ENCODE measurements around the gene GP5.

The GP5 gene

DNA sequence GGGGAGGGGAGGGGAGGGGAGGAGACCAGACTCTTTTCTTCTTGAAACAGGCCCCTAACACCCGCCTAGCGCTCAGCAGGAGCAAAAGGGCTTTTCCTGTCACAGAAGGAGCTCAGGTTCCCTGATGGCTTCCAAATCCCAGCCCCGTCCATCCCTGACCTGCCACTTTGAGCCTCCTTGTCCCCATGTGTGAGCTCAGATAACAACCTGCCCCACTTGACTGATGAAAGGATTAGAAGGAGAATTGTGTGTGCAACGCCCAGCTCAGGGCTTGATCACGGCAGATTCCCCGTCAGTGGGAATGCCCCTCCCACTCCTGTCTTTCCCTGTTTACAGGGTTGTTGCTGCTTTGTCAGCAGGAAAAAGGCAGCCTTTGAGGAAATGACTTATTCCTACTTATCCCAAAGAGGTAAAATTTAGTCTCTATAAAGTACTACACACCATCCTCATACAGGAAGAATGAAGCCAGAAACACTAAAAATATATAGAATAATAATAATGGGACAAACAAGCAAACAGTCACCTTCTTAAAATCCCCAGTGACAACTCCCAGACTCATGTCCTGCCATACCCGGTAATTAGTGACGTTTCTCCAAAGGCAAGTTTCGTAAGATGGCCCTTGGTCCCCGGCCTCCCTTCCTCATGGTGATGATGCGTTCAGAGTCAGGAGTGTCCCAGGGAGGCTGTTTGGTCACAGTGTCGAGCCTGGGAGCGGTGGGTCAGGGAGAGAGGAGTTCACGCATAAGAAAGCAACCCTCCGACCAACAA is 23.4 kb downstream of the GP5 start:
- DNase-seq: no peak

GRCh38 chr3:194374935-194375334 is 24.1 kb downstream of the GP5 start:
- no peak for DNase-seq

- DNase-seq: no peak
These were observed 25.2 kb downstream of the GP5 start for GRCh38 chr3:194373899-194374298.

GRCh38 chr3:194373028-194373427 is 26.0 kb downstream of the GP5 start:
- DNase-seq: no peak

DNA sequence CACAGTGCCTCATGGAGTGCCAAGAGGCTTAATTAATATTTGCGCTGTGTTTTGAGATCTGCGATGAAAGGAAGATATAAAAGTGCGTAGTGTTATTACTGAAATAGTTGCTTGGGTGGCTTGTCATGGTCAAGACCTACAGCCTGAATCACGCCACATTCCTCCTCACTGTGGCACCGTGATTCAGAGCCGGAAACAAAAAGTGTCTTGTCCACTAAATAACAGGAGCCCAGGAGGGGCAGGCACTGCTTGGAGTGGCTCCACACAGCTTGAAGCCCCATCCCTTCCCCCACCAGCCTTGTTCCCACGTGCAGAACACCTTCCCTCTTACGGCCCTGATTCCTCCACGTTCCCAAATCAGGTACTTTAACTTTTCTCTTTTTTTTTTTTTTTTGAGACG is 28.3 kb downstream of the GP5 start:
- no peak for DNase-seq

- no peak for DNase-seq
These were observed 29.4 kb downstream of the GP5 start, which contains the start of gene LRRC15 for GRCh38 chr3:194369522-194370279. LRRC15 (minus strand) TSS chr3:194369743; CDS start chr3:194361043, 8,700 bp downstream.

DNA sequence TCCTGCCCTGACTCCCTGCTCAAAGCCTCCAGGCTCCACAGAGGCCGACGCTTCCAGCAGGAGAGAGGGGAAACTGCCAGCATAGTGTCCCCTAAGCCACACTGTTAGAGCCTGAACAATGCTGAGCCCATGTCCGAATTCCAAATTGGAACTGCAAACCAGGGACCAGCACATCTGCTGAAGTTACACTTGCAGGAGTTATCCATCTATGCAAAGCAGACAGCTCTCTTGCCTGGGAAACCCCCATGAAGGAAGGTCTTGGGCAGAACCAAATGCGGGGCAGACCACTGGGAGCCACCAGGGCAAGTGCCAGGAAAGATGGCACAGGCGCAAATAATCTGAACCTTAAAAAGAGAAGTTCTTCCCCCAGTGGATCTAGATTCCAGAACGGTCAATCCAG is 30.1 kb downstream of the GP5 start:
- DNase-seq: no peak

DNA sequence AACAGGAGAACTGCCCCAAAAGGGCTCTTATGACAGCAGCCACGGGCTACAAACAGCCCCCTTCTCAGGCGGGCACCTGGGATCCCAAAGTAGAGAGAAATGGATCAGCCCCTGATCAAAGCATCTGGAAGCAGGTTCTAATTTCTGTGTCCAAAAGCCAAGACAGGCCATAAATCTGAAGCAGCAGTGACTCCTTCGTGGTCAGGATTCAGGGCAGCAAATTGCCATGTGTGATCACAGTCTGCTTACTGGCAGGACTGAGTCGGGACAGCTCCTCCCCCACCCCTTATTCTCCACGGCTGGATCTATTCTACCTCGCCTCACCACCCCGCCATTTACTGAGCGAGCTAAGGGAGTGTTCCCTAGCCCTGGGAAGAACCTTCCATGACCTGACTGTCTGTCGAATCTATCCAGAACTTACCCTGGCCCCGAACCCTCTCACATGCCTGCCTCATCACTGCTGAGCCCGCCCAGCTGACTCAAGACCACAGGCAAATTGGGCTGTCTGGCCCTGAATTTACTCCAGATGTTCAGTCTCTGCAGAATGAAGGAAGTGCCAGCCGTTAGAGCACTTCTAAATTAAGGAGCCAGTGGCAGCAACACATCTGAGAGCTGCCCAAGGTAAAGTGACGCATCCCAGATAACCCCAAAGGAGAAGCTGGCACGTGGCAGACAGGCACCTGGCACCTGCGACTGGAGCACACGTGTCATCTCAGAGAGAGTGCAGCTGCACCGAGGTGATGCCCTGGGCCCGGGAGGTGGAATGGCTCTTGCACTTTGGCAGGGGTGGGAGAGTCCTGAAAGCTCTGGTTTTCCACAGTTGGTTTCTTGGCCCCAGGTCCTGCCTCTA is 30.8 kb downstream of the GP5 start:
- no peak for DNase-seq

DNA sequence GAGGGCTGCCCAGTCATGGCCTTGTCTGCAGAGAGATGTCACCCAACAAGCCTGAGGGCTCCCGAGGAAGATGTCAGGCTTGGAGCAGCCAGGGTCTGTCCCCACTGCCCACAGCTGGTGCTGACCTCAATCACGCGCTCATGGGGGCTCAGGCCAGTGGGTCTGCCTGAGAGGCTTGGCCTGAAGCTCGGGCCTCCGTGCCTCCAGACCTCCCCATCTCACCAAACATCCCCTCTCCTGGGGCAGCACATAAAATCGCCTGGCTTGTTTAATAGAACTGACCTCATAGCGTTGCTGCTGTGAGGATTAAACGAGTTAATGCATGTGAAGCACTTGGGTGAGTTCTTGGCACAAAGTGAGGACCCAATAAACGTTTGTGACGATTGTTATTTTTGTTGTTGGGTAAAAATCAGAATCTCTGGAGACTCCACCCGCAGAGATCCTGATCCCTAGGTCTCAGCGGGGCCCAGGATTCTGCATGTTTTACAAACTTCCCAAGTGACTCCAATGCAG is 33.0 kb downstream of the GP5 start:
- DNase-seq: no peak

GRCh38 chr3:194365526-194365925 is 33.5 kb downstream of the GP5 start:
- DNase-seq: no peak

GRCh38 chr3:194364652-194365434 is 34.2 kb downstream of the GP5 start:
- no peak for DNase-seq

GRCh38 chr3:194364314-194364651 is 34.8 kb downstream of the GP5 start:
- no peak for DNase-seq

DNA sequence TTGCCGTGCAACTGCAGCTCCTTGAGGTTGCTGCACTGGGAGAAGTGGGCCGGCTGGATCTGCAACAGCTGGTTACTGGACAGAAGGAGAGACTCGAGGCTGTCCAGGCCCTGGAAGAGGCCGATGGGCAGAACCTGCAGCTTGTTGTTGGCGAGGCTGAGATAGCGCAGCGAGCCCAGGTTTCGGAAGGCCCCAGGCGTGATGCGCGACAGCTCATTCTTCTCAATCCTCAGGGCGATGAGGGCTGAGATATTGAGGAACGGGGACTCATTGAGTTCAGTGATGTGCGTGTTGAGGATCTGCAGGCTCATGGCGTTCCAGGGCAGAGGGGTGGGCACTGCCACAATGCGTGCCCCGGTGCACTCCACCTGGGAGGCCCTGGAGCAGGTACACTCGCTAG is 38.5 kb downstream of the GP5 start:
- DNase-seq: no peak

DNA sequence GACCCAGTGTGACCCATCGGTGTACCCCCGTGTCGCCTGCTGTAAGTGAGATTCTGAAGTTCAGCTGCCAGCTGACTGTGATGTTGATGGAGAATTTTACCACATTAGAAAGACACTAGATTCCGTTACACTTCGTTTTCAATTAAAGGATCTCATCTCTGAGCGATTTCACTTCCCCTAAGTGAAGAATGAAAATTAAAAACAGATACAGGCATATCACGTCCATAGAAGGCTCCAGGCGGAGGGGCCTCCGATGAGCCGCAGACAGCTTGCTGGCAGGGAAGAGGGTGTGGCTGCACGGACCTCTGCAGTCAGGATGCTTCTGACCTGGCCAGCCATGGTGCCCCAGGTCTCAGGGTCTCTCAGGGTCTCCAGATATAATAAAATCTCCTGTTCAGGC is 41.4 kb downstream of the GP5 start:
- DNase-seq: no peak

GRCh38 chr3:194355379-194355778 is 43.7 kb downstream of the GP5 start:
- DNase-seq: no peak

DNA sequence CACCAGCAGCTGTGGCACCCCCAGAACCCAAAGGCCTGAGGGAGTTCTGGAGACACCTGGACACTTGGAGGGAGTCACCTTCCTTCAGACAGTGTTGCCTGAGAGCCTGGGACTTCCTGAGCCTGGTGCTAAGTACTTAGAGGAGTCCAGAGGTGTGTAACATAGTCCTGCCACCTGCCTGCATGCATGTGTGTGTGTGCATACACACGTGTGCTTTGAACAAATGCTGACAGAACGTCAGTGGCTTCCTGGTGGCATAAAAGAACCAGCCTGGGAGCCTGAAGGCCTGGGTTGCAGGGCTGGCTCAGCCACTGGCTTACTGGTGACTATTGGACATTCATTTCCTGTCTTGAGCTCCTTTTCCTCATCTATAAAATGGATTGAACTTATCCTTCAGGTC is 44.8 kb downstream of the GP5 start:
- DNase-seq: no peak

DNA sequence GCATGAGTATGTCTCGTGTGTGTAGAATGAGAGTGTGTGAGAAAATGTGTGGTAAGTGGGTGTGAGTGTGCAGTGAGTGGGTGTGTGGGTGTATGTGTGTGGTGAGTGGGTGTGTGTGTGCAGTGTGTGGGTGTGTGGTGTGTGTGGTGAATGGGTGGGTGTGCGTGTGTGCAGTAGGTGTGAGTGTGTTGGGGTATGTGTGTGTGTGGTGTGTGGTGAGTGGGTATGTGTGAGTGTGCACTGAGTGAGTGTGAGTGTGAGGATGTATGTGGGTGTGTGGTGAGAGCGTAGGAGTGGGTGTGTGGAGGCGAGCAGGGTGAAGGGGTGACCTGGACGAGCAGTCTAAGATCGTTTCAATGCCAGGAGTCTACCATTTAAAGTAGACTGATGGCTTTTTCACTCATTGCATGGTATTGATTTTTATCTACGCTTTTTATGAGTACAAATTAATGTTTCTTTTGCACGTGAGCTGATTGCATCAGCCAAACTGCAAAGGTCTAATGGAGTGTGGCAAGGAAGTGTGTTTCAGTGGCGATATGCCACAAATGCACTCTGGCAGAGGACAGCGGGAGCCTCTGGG is 46.3 kb downstream of the GP5 start:
- no peak for DNase-seq

DNA sequence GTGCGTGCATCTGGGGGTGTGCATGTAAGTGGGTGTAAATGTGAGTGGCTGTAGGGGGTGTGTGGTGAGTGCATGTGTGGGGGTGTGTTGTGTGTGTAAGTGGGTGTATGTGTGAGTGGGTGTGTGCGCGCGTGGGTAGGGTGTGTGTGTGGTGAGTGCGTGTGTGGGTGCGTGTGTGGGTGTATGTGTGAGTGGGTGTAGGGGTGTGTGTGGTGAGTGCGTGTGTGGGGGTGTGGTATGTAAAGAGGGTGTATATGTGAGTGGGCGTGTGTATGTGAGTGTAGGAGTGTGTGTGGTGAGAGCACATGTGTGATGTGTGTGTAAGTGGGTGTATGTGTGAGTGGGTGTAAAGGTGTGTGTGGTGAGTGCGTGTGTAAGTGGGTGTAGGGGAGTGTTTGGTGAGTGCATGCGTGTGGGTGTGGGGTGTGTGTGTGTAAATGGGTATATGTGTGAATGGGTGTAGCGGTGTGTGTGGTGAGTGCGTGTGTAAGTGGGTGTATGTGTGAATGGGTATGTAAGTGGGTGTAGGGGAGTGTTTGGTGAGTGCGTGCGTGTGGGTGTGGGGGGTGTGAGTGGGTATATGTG is 47.0 kb downstream of the GP5 start:
- DNase-seq: no peak

- no peak for DNase-seq
These were observed 47.9 kb downstream of the GP5 start, which contains the start of gene CPN2 for GRCh38 chr3:194351080-194351672. CPN2 (minus strand) TSS chr3:194351328; CDS start chr3:194342702, 8,626 bp downstream.

DNA sequence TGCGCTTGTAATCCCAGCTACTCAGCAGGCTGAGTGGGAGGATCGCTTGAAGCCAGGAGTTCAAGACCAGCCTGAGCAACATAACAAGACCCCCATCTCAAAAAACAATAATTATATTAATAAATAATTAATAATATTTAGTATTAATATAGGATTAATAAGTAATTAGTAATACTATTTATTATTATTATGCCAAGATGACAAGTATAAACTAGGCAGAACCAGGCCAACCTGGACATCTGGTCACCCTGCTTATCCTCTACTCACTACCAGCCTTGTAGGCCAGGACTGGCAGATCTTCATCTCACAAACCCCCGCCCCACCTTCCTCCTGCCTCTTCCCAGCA is 48.4 kb downstream of the GP5 start:
- no peak for DNase-seq

DNA sequence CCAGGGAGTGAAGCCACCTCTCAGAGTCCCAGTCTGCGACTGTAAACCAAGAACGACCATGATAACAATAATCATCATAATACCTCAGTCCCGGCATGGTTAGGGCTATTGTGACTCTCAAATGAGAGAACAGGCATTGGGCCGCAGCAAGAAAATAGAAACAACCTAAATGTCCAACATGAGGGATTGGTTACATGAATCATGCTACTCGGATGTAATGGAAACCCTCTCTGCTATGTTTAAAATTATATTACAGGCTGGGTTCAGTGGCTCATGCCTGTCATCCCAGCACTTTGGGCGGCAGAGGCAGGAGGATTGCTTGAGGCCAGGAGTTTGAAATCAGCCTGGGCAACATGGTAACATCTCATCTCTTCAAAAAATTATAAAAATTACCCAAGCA is 50.7 kb downstream of the GP5 start:
- DNase-seq: no peak
